ENCODE results near the gene CDK14.

GRCh38 chr7:90817151-90817550 is 221.0 kb downstream of the CDK14 start:
- TF ChIP-seq CTCF (conservative IDR thresholded peaks at IDR 0.05; ENCODE audit: low read length) (no peak), EZH2phosphoT487 (IDR thresholded peaks at IDR 0.05; ENCODE audit: borderline replicate concordance) (no peak)

Measured in Loucy (cell line).